ENCODE data around the gene ENPEP. TPM values are rescaled to one million over a fixed set of nuclear protein-coding genes. Genes with fewer than 3 reads are reported as not detected.
"Not testable (repeated sequence)": the region's sequence is repeated elsewhere in the genome, so short reads cannot be mapped to it uniquely, and the experiment has no call there.

The ENPEP gene, protein sequence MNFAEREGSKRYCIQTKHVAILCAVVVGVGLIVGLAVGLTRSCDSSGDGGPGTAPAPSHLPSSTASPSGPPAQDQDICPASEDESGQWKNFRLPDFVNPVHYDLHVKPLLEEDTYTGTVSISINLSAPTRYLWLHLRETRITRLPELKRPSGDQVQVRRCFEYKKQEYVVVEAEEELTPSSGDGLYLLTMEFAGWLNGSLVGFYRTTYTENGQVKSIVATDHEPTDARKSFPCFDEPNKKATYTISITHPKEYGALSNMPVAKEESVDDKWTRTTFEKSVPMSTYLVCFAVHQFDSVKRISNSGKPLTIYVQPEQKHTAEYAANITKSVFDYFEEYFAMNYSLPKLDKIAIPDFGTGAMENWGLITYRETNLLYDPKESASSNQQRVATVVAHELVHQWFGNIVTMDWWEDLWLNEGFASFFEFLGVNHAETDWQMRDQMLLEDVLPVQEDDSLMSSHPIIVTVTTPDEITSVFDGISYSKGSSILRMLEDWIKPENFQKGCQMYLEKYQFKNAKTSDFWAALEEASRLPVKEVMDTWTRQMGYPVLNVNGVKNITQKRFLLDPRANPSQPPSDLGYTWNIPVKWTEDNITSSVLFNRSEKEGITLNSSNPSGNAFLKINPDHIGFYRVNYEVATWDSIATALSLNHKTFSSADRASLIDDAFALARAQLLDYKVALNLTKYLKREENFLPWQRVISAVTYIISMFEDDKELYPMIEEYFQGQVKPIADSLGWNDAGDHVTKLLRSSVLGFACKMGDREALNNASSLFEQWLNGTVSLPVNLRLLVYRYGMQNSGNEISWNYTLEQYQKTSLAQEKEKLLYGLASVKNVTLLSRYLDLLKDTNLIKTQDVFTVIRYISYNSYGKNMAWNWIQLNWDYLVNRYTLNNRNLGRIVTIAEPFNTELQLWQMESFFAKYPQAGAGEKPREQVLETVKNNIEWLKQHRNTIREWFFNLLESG
- total RNA-seq, result under 1 TPM in 1 of 2 experiments, not detected in 1; 0.53 TPM

DNA sequence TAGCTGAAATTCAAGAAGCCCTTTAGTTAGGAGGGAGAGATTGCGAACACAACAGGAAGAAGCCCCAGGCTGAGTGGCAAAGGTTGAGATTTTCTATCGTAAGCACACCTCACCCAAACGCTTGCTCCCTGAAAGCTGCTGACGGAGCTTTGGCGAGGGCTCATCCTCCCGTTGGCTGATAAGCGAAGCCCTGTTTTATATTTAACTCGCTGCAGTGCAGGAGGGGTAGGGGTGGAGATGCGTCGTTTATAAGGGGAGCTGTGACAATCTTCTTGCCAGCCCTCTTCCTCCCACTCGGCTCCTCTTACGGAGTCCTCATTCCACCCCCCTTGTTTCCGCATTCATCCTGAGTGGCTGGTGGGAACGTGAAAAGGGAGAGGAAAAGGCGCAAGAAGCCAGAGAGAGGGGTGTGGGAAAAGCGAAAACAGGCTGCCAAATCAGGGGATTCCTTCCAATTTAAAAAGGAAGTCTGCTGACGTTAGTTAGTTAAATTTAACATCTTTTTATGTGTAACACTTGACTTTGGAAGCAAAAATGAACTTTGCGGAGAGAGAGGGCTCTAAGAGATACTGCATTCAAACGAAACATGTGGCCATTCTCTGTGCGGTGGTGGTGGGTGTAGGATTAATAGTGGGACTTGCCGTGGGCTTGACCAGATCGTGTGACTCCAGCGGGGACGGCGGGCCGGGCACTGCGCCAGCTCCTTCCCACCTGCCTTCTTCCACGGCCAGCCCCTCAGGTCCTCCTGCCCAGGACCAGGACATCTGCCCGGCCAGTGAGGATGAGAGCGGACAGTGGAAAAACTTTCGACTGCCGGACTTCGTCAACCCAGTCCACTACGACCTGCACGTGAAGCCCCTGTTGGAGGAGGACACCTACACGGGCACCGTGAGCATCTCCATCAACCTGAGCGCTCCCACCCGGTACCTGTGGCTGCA is at the start of gene ENPEP:
Gene ENPEP, plus strand, starts transcription at position 275 of the 938 bp plus-strand sequence. Its CDS starts 260 bp downstream, at position 535.
- Mint-ChIP-seq H3K4me1 (ENCODE audit: low read depth) (no peaks in the 10 kb centered on the region), H3K27me3 (ENCODE audit: low read depth) (peaks cover 12% of the 10 kb centered on the region), H3K27ac (no peak within 1 kb of the TSS), H3K36me3 (ENCODE audit: low read depth) (no peaks in the 10 kb centered on the region), H3K4me3 (no peak within 1 kb of the TSS), H3K9me3 (ENCODE audit: insufficient read depth) (no peaks in the 10 kb centered on the region)
- ATAC-seq, result no peak
- ChIA-PET POLR2A (no interaction called here), CTCF (no interaction called here)
- no peak for DNase-seq

DNA sequence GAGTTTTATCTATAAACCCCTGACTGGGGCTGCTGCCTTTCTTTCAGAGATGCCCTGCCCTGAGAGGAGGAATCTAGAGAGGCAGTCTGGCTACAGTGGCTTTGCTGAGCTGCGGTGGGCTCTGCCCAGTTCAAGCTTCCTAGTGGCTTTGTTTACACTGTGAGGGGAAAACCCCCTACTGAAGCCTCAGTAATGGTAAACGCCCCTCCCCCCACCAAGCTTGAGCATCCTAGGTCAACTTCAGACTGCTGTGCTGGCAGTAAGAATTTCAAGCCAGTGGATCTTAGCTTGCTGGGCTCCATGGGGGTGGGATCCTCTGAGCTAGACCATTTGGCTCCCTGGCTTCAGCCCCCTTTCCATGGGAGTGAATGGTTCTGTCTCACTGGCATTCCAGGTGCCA is 44.1 kb upstream of the ENPEP start:
- H3K27ac Mint-ChIP-seq; H3K27me3 Mint-ChIP-seq (ENCODE audit: low read depth); H3K4me3 Mint-ChIP-seq; ATAC-seq; H3K9me3 Mint-ChIP-seq (ENCODE audit: insufficient read depth); DNase-seq; H3K4me1 Mint-ChIP-seq (ENCODE audit: low read depth); CTCF ChIA-PET; POLR2A ChIA-PET; H3K36me3 Mint-ChIP-seq (ENCODE audit: low read depth): not testable (repeated sequence)

DNA sequence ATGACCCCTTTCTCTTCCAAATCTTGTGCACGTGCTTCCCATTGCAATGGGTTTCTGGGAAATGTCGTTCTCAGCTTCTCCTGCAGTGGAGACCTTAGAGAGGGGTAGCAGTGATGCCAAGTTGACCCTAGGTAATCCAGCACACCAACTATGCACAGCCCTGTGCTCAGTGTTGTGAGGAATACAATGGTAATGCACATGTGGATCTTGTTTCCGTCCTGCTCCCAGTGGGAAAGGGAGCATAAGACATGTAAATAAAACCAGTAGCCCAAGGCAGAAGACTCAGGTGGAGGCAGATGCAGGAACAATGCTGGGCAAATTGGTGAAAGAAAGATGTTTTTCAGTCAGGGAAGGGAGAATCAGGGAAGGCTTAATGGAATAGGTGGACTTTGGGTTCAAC is 38.7 kb upstream of the ENPEP start:
- H3K9me3 Mint-ChIP-seq (ENCODE audit: insufficient read depth); H3K4me3 Mint-ChIP-seq: not testable (repeated sequence)

DNA sequence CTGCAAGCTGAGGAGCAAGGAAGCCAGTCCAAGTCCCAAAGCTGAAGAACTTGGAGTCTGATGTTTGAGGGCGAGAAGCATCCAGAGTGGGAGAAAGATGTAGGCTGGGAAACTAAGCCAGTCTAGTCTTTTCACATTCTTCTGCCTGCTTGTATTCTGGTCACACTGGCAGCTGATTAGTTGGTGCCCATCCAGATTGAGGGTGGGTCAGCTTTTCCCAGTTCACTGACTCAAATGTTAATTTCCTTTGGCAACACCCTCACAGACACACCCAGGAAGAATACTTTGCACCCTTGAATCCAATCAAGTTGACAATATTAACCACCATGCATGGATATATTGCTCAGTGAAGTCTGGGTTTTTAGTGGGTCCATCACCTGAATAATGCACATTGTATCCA is 36.7 kb upstream of the ENPEP start:
- H3K4me1 Mint-ChIP-seq (ENCODE audit: low read depth); H3K27me3 Mint-ChIP-seq (ENCODE audit: low read depth); H3K4me3 Mint-ChIP-seq; H3K9me3 Mint-ChIP-seq (ENCODE audit: insufficient read depth); ATAC-seq; CTCF ChIA-PET; H3K27ac Mint-ChIP-seq; POLR2A ChIA-PET; DNase-seq; H3K36me3 Mint-ChIP-seq (ENCODE audit: low read depth): not testable (repeated sequence)

More for the DNA sequence above, 38.7 kb upstream of the ENPEP start:
- H3K27ac Mint-ChIP-seq; H3K36me3 Mint-ChIP-seq (ENCODE audit: low read depth); POLR2A ChIA-PET; H3K4me1 Mint-ChIP-seq (ENCODE audit: low read depth); H3K27me3 Mint-ChIP-seq (ENCODE audit: low read depth); CTCF ChIA-PET; DNase-seq; ATAC-seq: not testable (repeated sequence)

DNA sequence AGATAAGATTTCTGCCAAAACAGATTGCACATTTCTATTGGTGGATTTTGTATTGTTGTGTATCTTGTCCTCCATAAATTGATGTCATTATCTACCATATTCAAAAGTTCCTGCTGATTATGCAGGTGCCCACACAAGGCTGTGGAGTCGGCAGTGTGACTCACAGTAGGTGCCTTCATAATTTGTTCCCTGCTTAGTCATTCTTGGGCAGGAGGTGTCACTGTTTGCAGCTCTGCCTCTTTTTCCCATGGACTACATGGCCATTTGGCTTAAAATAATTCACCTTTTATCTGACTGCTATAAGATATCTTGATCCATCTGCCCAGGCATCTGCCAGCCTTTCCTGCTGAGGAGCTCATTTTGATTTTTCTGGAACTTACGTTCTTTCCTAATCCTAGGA is 33.6 kb upstream of the ENPEP start:
- Mint-ChIP-seq H3K4me3 (no peak overlapping the region), H3K36me3 (ENCODE audit: low read depth) (no peaks in the 10 kb centered on the region), H3K27me3 (ENCODE audit: low read depth) (peaks cover 3% of the 10 kb centered on the region), H3K9me3 (ENCODE audit: insufficient read depth) (no peaks in the 10 kb centered on the region), H3K27ac (no peak overlapping the region), H3K4me1 (ENCODE audit: low read depth) (no peaks in the 10 kb centered on the region)
- no peak for DNase-seq
- ChIA-PET POLR2A (no interaction called here), CTCF (no interaction called here)
- ATAC-seq, result no peak

DNA sequence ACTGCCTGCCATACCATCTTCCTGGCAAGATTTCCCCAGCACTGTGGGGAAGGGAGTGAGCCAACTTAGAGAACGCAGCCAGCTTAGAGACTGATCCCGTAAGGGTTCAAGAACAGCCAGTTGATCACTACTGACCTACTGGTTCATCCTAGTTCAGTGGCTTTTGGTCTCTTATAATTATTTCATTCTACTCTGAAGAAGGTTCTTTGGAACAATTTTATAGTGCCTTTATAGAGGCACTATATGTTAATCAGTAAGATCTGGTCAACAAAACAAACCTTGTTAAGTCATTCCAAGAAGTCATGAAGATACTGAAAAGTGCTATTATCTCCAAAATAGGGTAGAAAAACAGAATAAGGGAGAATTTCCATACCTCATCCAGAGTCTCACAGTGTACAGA is 33.2 kb upstream of the ENPEP start:
- ChIA-PET CTCF (no interaction called here), POLR2A (no interaction called here)
- Mint-ChIP-seq H3K27ac (no peak overlapping the region), H3K4me1 (ENCODE audit: low read depth) (no peaks in the 10 kb centered on the region), H3K27me3 (ENCODE audit: low read depth) (peaks cover 3% of the 10 kb centered on the region), H3K9me3 (ENCODE audit: insufficient read depth) (no peaks in the 10 kb centered on the region), H3K4me3 (no peak overlapping the region), H3K36me3 (ENCODE audit: low read depth) (no peaks in the 10 kb centered on the region)
- DNase-seq, result no peak
- ATAC-seq, result no peak

DNA sequence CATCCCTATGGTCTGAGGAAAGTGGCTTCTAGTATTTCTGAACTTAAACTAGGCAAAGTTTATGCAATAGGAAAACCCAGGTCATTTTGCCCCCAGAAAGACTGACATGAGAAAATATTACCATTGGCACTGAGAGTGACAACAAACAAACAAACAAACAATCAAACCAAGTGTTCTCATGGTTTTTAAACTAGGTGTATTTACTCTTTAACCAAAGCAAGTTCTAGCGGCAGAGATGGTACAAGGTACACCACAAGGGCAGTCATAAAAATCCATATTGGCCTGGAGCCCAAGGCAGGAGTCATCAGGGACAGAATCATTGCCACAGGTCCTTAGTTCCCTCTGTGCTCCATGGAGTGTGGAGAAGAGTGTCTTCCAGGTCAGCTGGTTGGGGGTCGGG is 26.0 kb upstream of the ENPEP start:
- DNase-seq (no peak), ATAC-seq (no peak)
- Mint-ChIP-seq H3K36me3 (ENCODE audit: low read depth) (no peaks in the 10 kb centered on the region), H3K27ac (no peak overlapping the region), H3K4me1 (ENCODE audit: low read depth) (no peaks in the 10 kb centered on the region), H3K9me3 (ENCODE audit: insufficient read depth) (no peaks in the 10 kb centered on the region), H3K27me3 (ENCODE audit: low read depth) (peaks cover 10% of the 10 kb centered on the region), H3K4me3 (no peak overlapping the region)
- ChIA-PET CTCF (no interaction called here), POLR2A (no interaction called here)

DNA sequence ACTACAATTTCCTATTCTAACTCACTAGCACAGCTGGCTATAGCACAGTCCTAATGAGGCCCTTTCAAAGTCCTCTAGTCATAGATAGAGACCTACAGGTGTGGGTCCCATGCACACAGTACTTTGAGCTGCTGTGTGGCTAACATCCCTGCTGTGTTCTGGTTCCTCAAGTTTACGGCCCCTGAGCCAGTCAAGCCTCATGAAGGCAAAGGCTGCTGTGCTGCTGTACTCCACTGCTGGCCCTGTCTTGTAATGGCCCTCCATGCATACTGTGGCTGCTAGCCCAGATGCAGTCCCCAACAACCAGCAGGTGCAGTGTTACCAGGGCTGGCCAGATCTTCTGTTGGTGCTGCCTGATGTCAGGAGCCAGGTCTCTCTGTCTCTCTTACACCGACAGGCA is 23.4 kb upstream of the ENPEP start:
- Mint-ChIP-seq H3K4me3 (no peak overlapping the region), H3K9me3 (ENCODE audit: insufficient read depth) (no peaks in the 10 kb centered on the region), H3K27me3 (ENCODE audit: low read depth) (peaks cover 20% of the 10 kb centered on the region), H3K4me1 (ENCODE audit: low read depth) (no peaks in the 10 kb centered on the region), H3K36me3 (ENCODE audit: low read depth) (no peaks in the 10 kb centered on the region), H3K27ac (no peak overlapping the region)
- ChIA-PET CTCF (no interaction called here), POLR2A (no interaction called here)
- peak; percentile 33 for ATAC-seq
- DNase-seq, result no peak

DNA sequence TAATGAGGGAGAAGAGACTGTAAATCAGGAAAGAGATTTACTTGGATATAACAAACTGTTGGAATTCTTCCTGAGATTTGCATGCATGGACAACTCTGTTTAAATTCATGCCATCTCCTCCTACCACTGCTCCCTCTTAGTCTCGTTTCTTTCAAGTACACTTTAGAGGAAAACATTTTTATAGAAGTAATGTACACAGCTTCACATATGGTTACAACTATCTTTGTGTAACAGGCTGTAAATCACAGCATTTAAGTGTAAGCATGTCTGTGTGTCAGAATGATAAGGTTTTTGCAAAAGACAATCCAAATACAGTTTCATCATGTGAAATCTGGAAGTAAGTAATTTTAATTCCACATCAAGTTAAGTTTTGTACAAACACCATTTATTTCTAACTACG is 21.5 kb upstream of the ENPEP start:
- no peak overlapping the region for H3K4me3 Mint-ChIP-seq
- DNase-seq (no peak), ATAC-seq (no peak)
- H3K4me1 Mint-ChIP-seq (ENCODE audit: low read depth), result no peaks in the 10 kb centered on the region
- no peak overlapping the region for H3K27ac Mint-ChIP-seq
- H3K36me3 Mint-ChIP-seq (ENCODE audit: low read depth), result no peaks in the 10 kb centered on the region
- POLR2A ChIA-PET, result no interaction called here
- CTCF ChIA-PET, result no interaction called here
- H3K27me3 Mint-ChIP-seq (ENCODE audit: low read depth), result peaks cover 24% of the 10 kb centered on the region
- no peaks in the 10 kb centered on the region for H3K9me3 Mint-ChIP-seq (ENCODE audit: insufficient read depth)

DNA sequence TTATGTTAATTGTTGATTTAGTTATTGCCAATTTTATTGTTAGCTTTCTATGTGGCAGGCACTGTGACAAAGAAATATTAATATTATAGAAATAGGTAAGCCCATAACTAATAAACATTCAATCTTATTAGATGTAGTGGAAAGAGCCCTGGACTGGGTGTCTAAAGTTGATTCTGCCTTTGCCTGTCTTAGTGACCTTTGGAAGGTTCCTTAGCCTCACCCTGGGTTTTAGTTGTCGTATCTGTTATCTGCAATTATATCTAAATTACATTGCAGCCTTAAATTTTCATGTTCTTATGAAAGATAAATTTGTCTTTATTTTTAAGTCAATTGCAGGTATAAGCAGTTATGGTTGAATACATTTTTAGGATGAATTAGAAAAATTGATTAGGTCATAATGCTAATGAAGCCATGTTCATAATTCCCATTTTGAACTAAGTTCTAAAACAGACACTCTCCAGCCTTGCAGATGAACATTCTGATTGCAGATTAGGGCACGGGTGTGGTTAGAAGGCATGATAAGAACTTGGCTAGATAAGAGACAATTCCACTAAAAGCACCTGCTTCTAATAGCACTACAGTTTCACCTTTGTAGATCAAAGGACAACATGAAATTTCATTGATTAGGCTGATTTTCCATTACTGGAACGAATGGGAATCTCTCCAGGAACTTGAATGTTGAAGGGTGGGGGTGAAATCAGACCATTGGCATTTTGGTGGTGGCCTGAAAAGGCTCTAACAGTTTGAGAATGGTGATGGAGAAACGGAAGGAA is 17.3 kb upstream of the ENPEP start:
- H3K27ac Mint-ChIP-seq, result no peak overlapping the region
- ATAC-seq, result no peak
- CTCF ChIA-PET, result no interaction called here

DNA sequence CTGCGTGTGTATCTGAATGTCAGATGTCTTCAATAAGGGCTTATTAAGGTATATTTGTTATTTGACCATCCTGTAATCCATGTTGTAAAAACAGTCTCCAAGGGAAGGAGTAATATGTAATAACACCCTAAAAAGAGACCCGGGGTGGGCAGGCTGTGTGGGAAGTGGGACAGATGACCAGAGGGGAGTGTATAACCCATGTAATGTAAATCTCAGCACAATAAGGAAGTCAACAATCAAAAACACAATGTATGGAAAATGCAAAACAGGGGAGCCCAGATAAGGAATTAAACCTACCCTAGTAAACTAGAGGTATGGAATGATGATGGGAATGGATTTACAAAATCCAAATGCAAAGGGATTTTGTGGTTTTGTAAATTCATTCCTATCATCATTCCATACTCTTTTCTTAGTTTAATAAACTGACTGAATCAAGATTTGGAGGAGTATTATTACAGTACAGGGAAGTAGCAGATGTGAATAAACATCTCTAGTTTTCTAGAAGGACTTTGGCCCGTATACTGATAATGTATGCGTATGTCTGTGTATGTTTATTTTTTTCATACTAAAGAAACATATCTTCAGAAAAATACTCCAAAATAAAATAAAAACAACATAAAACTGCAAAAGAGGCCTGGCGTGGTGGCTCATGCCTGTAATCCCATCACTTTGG is 15.7 kb upstream of the ENPEP start:
- no peak overlapping the region for H3K4me3 Mint-ChIP-seq
- H3K9me3 Mint-ChIP-seq (ENCODE audit: insufficient read depth), result no peaks in the 10 kb centered on the region
- peaks cover 15% of the 10 kb centered on the region for H3K27me3 Mint-ChIP-seq (ENCODE audit: low read depth)
- CTCF ChIA-PET, result no interaction called here
- no peak overlapping the region for H3K27ac Mint-ChIP-seq
- ATAC-seq (no peak), DNase-seq (no peak)
- POLR2A ChIA-PET, result no interaction called here
- no peaks in the 10 kb centered on the region for H3K4me1 Mint-ChIP-seq (ENCODE audit: low read depth)
- H3K36me3 Mint-ChIP-seq (ENCODE audit: low read depth), result no peaks in the 10 kb centered on the region

More for the DNA sequence above, 17.3 kb upstream of the ENPEP start:
- H3K4me1 Mint-ChIP-seq (ENCODE audit: low read depth), result no peaks in the 10 kb centered on the region
- H3K4me3 Mint-ChIP-seq, result no peak overlapping the region
- peaks cover 20% of the 10 kb centered on the region for H3K27me3 Mint-ChIP-seq (ENCODE audit: low read depth)
- H3K36me3 Mint-ChIP-seq (ENCODE audit: low read depth), result no peaks in the 10 kb centered on the region
- no peak for DNase-seq
- H3K9me3 Mint-ChIP-seq (ENCODE audit: insufficient read depth), result no peaks in the 10 kb centered on the region
- POLR2A ChIA-PET, result no interaction called here

Data from activated CD8-positive, alpha-beta T cell treated with anti-CD3 and anti-CD28 coated beads, Interleukin-2, amount 10 ng/mL, durations not matched to agents 7 days and 5 days (primary cell).